MM.1S (cell line): ENCODE measurements around the gene PTGIS.

Experiments used
- DNase-seq: peaks from one replicate; pipeline ENCODE4 v3.0.0-alpha.2; 2015
- H2AFZ ChIP-seq: fragments of 300-600 bp; sonication (generic); 2 replicates; pipeline ENCODE4 v1.6.0; 2016; ENCODE audit warnings: antibody characterized with exemption, low read length
- H3F3A ChIP-seq: fragments of 300-600 bp; sonication (generic); 2 replicates; pipeline ENCODE4 v1.6.1; 2016; ENCODE audit warnings: mild to moderate bottlenecking, antibody characterized with exemption, low read length, moderate library complexity, mixed read lengths; ENCODE audit not compliant: insufficient read depth
- H3K27ac ChIP-seq: fragments of 300-600 bp; sonication (generic); 2 replicates; pipeline ENCODE4 v1.5.1; 2016; ENCODE audit warnings: mild to moderate bottlenecking, low read length
- H3K27me3 ChIP-seq: fragments of 300-600 bp; sonication (generic); replicated peaks from 2 replicates; pipeline ENCODE4 v1.6.0; 2016; ENCODE audit warnings: low read length; ENCODE audit not compliant: insufficient read depth
- H3K36me3 ChIP-seq: fragments of 300-600 bp; sonication (generic); replicated peaks from 2 replicates; pipeline ENCODE4 v1.6.1; 2016; ENCODE audit warnings: mild to moderate bottlenecking, low read length, mixed read lengths; ENCODE audit not compliant: insufficient read depth
- H3K4me1 ChIP-seq: fragments of 300-600 bp; sonication (generic); 2 replicates; pipeline ENCODE4 v1.6.1; 2016; ENCODE audit warnings: low read length, mixed read lengths
- H3K4me2 ChIP-seq: fragments of 300-600 bp; sonication (generic); 2 replicates; pipeline ENCODE4 v1.6.0; 2016; ENCODE audit warnings: low read depth, low read length
- H3K4me3 ChIP-seq: fragments of 300-600 bp; sonication (generic); 2 replicates; pipeline ENCODE4 v1.5.1; 2016; ENCODE audit warnings: low read length, mixed read lengths
- H3K79me2 ChIP-seq: fragments of 300-600 bp; sonication (generic); 2 replicates; pipeline ENCODE4 v1.6.1; 2016; ENCODE audit warnings: mixed run types, low read length, mixed read lengths
- H3K9ac ChIP-seq: fragments of 300-600 bp; sonication (generic); 2 replicates; pipeline ENCODE4 v1.6.1; 2016; ENCODE audit warnings: low read length, mixed read lengths
- H3K9me2 ChIP-seq: fragments of 300-600 bp; sonication (generic); replicated peaks from 2 replicates; pipeline ENCODE4 v1.6.1; 2016; ENCODE audit warnings: mild to moderate bottlenecking, low read length, mixed read lengths; ENCODE audit not compliant: insufficient read depth
- H3K9me3 ChIP-seq: fragments of 300-600 bp; sonication (generic); replicated peaks from 2 replicates; pipeline ENCODE4 v1.6.1; 2016; ENCODE audit warnings: mild to moderate bottlenecking, low read length, mixed read lengths; ENCODE audit not compliant: insufficient read depth
- H4K20me1 ChIP-seq: fragments of 300-600 bp; sonication (generic); 2 replicates; pipeline ENCODE4 v1.6.1; 2016; ENCODE audit warnings: mild to moderate bottlenecking, low read length, moderate library complexity, mixed read lengths; ENCODE audit not compliant: insufficient read depth
- EZH2 ChIP-seq: fragments of 300-600 bp; sonication (generic); optimal IDR thresholded peaks from 2 replicates; pipeline ENCODE3; 2017; ENCODE audit warnings: low read depth, mild to moderate bottlenecking, antibody characterized with exemption, low read length, mixed read lengths
- EZH2phosphoT487 ChIP-seq: fragments of 300-600 bp; sonication (generic); IDR thresholded peaks from 2 replicates; pipeline ENCODE4 v1.6.1; 2018; ENCODE audit warnings: antibody characterized with exemption, low read length
- TF ChIP-seq, protein P1 (sequence below): fragments of 300-600 bp; sonication (generic); IDR thresholded peaks from 2 replicates; pipeline ENCODE4 v1.5.1; 2016; ENCODE audit warnings: antibody characterized with exemption, low read length, mixed read lengths

The PTGIS gene

DNA sequence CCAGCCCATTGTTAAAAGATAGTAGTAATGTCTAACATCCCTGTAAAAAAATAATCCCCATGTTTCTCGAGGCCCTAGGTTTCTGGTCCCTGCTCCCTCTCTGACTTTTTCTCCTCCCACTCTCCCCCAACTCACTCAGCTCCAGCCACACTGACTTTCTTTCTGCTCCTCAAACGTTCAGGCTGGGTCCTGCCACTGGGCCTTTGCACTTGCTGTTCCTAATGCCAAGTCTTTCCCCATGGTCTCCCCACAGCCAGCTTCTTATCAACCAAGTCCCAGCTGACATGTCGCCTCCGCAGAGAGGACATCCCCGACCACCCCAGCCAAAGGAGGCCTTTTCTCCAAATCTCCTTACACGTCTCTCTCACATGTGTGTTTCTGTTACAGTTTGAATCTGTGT is 21.8 kb upstream of the PTGIS start:
- Histone ChIP-seq H3K9me3 (no peaks in the 10 kb centered on the region), H3K79me2 (no peaks in the 10 kb centered on the region), H3K9me2 (no peaks in the 10 kb centered on the region), H3K9ac (no peak overlapping the region), H3K27ac (no peak overlapping the region), H4K20me1 (no peaks in the 10 kb centered on the region), H3K36me3 (no peaks in the 10 kb centered on the region), H3F3A (no peaks in the 10 kb centered on the region), H3K27me3 (no peaks in the 10 kb centered on the region), H3K4me1 (peaks cover 6% of the 10 kb centered on the region; the same call in 1 of the 2 replicates), H2AFZ (no peak overlapping the region), H3K4me2 (no peak overlapping the region), H3K4me3 (no peak overlapping the region)
- TF ChIP-seq EZH2 (no peak), EZH2phosphoT487 (no peak)
- TF ChIP-seq, protein P1, sequence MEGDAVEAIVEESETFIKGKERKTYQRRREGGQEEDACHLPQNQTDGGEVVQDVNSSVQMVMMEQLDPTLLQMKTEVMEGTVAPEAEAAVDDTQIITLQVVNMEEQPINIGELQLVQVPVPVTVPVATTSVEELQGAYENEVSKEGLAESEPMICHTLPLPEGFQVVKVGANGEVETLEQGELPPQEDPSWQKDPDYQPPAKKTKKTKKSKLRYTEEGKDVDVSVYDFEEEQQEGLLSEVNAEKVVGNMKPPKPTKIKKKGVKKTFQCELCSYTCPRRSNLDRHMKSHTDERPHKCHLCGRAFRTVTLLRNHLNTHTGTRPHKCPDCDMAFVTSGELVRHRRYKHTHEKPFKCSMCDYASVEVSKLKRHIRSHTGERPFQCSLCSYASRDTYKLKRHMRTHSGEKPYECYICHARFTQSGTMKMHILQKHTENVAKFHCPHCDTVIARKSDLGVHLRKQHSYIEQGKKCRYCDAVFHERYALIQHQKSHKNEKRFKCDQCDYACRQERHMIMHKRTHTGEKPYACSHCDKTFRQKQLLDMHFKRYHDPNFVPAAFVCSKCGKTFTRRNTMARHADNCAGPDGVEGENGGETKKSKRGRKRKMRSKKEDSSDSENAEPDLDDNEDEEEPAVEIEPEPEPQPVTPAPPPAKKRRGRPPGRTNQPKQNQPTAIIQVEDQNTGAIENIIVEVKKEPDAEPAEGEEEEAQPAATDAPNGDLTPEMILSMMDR, result no peak
- no peak for DNase-seq

DNA sequence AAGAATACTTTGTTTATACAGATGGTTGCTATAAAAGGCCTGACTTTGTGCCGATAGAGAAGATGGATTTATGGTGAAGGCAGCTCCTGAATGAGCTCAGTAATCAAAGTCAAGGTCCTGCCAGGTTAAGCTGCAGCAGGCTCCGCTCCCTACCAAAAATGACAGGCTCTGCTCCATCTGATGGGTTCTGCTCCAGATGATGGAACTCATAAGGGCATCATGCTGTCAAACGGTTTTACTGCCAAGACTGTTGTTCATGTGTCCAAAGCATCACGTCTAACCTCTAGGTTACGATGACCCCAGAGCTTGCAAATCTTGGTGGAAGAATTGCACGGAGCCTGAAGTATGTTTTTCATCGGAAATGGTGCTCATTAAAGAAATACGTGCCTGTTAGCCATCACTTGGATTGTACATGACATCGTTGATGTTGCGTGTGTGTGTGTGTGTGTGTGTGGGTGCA is 19.2 kb upstream of the PTGIS start:
- no peaks in the 10 kb centered on the region for H3K9me3 ChIP-seq
- DNase-seq, result no peak
- H3K79me2 ChIP-seq, result no peaks in the 10 kb centered on the region
- no peaks in the 10 kb centered on the region for H4K20me1 ChIP-seq
- peaks cover 6% of the 10 kb centered on the region; the same call in 1 of the 2 replicates for H3K4me1 ChIP-seq
- no peak overlapping the region for H3K9ac ChIP-seq
- no peaks in the 10 kb centered on the region for H3K36me3 ChIP-seq
- no peaks in the 10 kb centered on the region for H3K9me2 ChIP-seq
- H2AFZ ChIP-seq, result no peak overlapping the region
- no peaks in the 10 kb centered on the region for H3F3A ChIP-seq
- TF ChIP-seq, protein P1, result no peak
- no peak for TF ChIP-seq EZH2
- TF ChIP-seq EZH2phosphoT487, result no peak
- H3K4me2 ChIP-seq, result no peak overlapping the region
- no peaks in the 10 kb centered on the region for H3K27me3 ChIP-seq
- H3K27ac ChIP-seq, result no peak overlapping the region
- H3K4me3 ChIP-seq, result no peak overlapping the region

DNA sequence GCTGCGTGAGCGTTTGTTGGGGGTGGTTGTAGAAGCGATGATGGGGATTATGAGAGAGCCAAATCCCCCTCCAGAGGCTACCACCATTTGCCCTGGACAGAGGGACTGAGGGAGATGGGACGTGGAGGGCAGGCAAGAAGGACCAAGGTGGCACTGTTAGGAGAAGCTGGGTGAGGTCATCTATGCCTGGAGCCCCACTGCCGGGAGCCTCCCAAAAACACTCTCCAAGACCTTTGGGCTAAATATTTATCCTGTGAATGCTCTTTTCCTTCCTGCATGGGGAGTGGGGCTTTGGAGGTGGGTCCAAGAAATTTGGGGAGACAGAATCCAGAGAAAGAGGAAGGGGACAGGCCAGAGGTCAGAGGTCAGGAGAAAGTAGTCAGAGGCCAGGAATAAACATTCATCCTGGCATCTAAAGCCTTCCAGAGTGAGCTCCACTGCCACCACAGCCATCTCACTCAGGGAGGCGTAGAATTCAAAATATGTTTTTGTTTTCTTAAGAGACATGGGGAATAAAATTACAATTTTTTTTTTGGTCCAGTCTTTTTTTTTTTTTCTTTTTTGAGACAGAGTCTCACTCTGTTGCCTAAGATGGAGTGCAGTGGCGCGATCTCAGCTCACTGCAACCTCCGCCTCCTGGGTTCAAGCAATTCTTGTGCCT is 17.8 kb upstream of the PTGIS start:
- Histone ChIP-seq H3K79me2 (no peaks in the 10 kb centered on the region), H3K27me3 (no peaks in the 10 kb centered on the region), H3K9me3 (no peaks in the 10 kb centered on the region), H3K4me2 (no peak overlapping the region), H3K27ac (no peak overlapping the region), H4K20me1 (no peaks in the 10 kb centered on the region), H3K9ac (no peak overlapping the region), H3F3A (no peaks in the 10 kb centered on the region), H3K9me2 (no peaks in the 10 kb centered on the region), H3K36me3 (no peaks in the 10 kb centered on the region), H3K4me3 (no peak overlapping the region), H3K4me1 (peaks cover 2% of the 10 kb centered on the region; the same call in 1 of the 2 replicates), H2AFZ (no peak overlapping the region)
- no peak for DNase-seq
- no peak for TF ChIP-seq EZH2
- TF ChIP-seq, protein P1, result no peak
- no peak for TF ChIP-seq EZH2phosphoT487
